GM12875 (cell line): ENCODE results near the gene UBTD2.

Experiments
- H3K4me3 ChIP-seq: one replicate; pipeline ENCODE4 v1.5.1; 2011; ENCODE audit warnings: low read depth, low read length, control low read depth
- CTCF ChIP-seq: IDR thresholded peaks from 2 replicates; pipeline ENCODE4 v1.5.1; 2011; ENCODE audit warnings: low read depth, mild to moderate bottlenecking, control low read depth, inconsistent platforms, low read length, moderate library complexity, borderline replicate concordance; ENCODE audit not compliant: insufficient read depth

UBTD2 gene

DNA sequence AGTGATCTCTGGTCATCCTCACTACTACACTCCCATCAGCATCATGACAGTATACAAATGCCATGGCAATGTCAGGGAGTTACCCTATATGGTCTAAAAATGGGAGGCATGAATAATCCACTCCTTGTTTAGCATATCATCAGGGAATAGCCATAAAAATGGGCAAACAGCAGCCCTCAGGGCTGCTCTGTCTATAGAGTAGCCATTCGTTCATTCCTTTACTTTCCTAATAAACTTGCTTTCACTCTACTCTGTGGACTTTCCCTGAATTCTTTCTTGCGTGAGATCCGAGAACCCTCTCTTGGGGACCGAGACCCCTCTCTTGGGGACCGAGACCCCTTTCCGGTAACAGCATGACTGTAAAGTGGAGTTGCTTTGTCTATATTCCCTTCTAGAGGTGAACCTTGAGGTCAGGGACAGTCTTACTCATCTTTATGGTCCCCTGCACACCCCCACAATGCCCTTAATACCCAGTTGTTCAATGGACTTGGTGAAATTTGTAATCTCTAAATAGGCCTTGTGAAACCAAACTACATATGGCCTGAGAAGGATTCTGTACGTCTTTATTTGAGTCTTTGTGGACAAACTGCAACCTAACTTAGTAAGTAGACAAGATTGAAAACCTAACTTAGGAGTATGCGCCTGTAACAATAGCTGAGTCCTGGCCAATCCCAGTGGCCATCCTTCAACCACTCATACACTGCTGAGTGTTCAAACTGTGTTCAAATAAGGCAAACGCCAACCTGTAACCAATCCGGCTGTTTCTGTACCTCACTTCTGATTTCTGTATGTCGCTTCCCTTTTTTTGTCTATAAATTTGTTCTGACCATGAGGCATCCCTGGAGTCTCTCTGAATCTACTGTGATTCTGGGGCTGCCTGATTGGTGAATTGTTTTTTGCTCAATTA lies 32.3 kb upstream of the UBTD2 start:
- TF ChIP-seq CTCF: no peak
- H3K4me3 ChIP-seq: no peak overlapping the region

GRCh38 chr5:172313915-172314314 lies 30.4 kb upstream of the UBTD2 start:
- no peak for TF ChIP-seq CTCF
- H3K4me3 ChIP-seq: no peak overlapping the region

DNA sequence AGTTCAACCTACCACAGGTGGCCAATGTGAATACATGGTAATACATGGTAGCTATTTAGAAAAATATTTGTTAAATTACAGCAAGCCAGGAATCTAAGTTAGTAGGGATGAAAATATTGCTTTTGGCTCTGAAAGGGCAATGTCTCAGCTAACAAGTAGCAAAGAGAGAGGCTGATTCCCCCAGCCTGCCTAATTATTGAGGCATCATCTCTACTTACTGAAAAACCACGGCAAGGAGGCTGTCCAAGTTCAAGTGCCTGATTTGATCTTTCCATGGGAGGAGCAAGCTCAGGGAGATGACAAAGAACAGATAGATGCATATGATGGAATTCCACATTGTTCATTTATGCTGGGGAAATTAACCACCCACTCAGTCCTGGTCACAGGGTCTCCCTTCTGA lies 28.7 kb upstream of the UBTD2 start:
- no peak for TF ChIP-seq CTCF
- no peak overlapping the region for H3K4me3 ChIP-seq

GRCh38 chr5:172311605-172312004 lies 28.0 kb upstream of the UBTD2 start:
- TF ChIP-seq CTCF: no peak
- H3K4me3 ChIP-seq: no peak overlapping the region

DNA sequence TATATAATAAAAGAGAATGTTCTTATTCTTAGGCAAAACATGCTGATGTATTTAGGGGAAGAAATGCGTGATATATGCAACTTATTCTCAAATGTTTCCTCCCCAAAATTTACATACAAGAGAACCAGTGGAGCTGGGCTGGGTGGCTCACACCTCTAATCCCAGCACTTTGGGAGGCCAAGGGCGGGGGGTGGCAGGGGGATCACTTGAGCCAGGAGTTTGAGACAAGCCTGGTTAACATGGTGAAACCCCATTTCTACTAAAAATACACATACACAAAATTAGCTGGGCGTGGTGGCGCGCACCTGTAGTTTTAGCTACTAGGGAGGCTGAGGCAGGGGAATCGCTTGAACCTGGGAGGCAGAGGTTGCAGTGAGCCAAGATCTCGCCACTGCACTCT lies 27.5 kb upstream of the UBTD2 start:
- no peak for TF ChIP-seq CTCF
- H3K4me3 ChIP-seq: no peak overlapping the region

GRCh38 chr5:172305380-172305779 lies 21.8 kb upstream of the UBTD2 start:
- H3K4me3 ChIP-seq: no peak overlapping the region
- TF ChIP-seq CTCF: no peak
